BJ (cell line): ENCODE data around the gene CSTF1. TPM values are rescaled to one million over a fixed set of nuclear protein-coding genes. Genes with fewer than 3 reads are reported as not detected.

Source experiments
- CTCF ChIA-PET: fragments of 350-600 bp; formaldehyde crosslinking; extraction: SDS; loops from one replicate; lab custom pipeline; 2021; ENCODE audit warnings: antibody characterized with exemption, inconsistent platforms; lab: Yijun Ruan, JAX
- POLR2A ChIA-PET: fragments of 300-600 bp; sonication (Branson Sonifier 250); formaldehyde crosslinking; extraction: SDS; loops from one replicate; lab custom pipeline; 2021; ENCODE audit warnings: antibody characterized with exemption; lab: Charles Lee
- DNase-seq: peaks from one replicate; pipeline ENCODE4 v3.0.0-alpha.2; 2011; ENCODE audit warnings: low read depth
- H3K27me3 ChIP-seq: 2 replicates; pipeline ENCODE4 v1.6.0; 2011; ENCODE audit warnings: low read length; ENCODE audit not compliant: control insufficient read depth, insufficient read depth
- H3K36me3 ChIP-seq: 2 replicates; pipeline ENCODE4 v1.5.1; 2011; ENCODE audit warnings: low read length; ENCODE audit not compliant: control insufficient read depth, insufficient read depth
- H3K4me3 ChIP-seq: 2 replicates; pipeline ENCODE4 v1.5.1; 2011; ENCODE audit warnings: low read depth, mild to moderate bottlenecking, control low read depth, low read length
- polyA plus RNA-seq: library from polyadenylated mRNA; depleted of rRNA; stranded (reverse); fragments of >200 nt; gene quantifications from 2 replicates; pipeline ENCODE4 v1.2.3, GENCODE V29; 2011
- TF ChIP-seq, protein P1 (sequence below): IDR thresholded peaks from 2 replicates; pipeline ENCODE4 v1.5.1; 2011; ENCODE audit warnings: low read depth, mild to moderate bottlenecking, control low read depth, inconsistent platforms, low read length, moderate library complexity; ENCODE audit not compliant: insufficient read depth

The CSTF1 gene
- polyA plus RNA-seq, 1 experiment: 59.5 TPM

DNA sequence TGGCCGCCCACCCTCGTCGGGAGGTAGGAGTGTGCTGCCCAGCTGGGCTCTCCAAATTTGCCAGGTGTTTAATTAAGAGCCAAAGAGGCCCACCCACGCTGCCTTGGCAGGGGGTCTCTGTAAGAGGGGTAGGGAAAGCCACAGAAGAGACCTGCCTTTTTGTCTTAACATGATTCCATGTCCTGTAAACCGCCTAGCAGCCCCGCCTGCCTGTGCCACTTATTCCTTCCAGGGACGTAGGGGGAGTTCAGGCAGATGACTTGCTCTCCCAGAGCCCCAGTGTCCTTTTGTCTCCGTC is 31.6 kb upstream of the CSTF1 start:
- DNase-seq: no peak
- Histone ChIP-seq H3K36me3 (peaks cover 5% of the 10 kb centered on the region; the same call in 1 of the 2 replicates), H3K27me3 (no peaks in the 10 kb centered on the region), H3K4me3 (no peak overlapping the region)
- TF ChIP-seq, protein P1, sequence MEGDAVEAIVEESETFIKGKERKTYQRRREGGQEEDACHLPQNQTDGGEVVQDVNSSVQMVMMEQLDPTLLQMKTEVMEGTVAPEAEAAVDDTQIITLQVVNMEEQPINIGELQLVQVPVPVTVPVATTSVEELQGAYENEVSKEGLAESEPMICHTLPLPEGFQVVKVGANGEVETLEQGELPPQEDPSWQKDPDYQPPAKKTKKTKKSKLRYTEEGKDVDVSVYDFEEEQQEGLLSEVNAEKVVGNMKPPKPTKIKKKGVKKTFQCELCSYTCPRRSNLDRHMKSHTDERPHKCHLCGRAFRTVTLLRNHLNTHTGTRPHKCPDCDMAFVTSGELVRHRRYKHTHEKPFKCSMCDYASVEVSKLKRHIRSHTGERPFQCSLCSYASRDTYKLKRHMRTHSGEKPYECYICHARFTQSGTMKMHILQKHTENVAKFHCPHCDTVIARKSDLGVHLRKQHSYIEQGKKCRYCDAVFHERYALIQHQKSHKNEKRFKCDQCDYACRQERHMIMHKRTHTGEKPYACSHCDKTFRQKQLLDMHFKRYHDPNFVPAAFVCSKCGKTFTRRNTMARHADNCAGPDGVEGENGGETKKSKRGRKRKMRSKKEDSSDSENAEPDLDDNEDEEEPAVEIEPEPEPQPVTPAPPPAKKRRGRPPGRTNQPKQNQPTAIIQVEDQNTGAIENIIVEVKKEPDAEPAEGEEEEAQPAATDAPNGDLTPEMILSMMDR: no peak
- POLR2A ChIA-PET: no interaction called here
- CTCF ChIA-PET: no interaction called here

DNA sequence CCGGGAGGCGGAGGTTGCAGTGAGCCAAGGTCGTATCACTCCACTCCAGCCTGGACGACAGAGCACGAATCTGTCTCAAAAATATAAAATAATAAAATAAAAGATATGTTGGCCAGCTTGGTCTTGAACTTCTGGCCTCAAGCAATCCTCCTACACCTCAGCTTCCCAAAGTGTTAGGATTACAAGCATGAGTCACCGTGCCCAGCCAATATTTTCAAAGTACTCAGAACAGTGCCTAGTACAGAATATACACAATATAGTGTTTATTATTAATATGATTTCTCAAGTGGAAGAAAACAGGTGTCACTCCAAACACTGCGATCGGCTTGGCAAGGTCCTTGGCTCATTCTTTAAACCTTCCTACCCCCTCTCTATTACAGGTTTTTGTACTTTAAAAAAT is 30.5 kb upstream of the CSTF1 start:
- TF ChIP-seq, protein P1: no peak

DNA sequence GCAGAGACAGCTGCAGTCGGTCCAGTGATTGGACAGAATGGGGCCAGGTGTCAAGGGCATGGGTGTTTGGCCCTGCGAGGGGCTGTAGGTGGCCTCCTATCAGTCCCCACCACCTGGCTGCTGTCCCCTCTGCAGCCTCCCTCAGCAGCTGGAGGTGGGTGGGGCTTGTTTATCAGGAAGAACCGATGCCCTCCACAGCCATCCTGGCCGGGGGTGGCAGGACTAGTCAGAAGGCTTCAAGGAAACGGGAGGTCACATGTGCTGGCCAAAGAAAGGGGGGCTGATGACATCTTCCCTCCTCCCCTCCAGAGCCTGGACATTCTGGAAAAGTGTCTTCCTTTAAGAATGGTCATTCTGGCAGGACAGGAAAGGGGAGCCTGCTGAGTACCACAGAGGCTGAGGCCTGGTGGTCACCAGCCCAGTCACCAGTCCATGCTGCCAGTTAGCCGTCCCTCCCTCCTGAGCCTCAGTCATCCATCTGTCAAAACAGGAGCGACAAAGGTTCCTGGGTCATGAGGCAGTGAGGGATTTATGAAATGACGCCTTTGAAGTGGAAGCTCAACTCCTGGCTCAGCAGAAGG is 29.5 kb upstream of the CSTF1 start:
- Histone ChIP-seq H3K27me3 (no peaks in the 10 kb centered on the region), H3K36me3 (peaks cover 6% of the 10 kb centered on the region; the same call in 1 of the 2 replicates), H3K4me3 (no peak overlapping the region)
- POLR2A ChIA-PET: no interaction called here
- no peak for DNase-seq
- CTCF ChIA-PET: interaction anchor here (0.7 to 1.0 kb wide), 2 partner anchors 10 to 566 kb away, joined by 3 to 4 read pairs; no protein-coding TSS in a partner anchor
- TF ChIP-seq, protein P1: no peak

More for the DNA sequence above, 30.5 kb upstream of the CSTF1 start:
- CTCF ChIA-PET: no interaction called here
- Histone ChIP-seq H3K36me3 (peaks cover 6% of the 10 kb centered on the region; the same call in 1 of the 2 replicates), H3K27me3 (no peaks in the 10 kb centered on the region), H3K4me3 (no peak overlapping the region)
- POLR2A ChIA-PET: interaction anchor here (0.6 kb wide), 1 partner anchor 10 kb away, joined by 6 read pairs; no protein-coding TSS in a partner anchor
- no peak for DNase-seq

DNA sequence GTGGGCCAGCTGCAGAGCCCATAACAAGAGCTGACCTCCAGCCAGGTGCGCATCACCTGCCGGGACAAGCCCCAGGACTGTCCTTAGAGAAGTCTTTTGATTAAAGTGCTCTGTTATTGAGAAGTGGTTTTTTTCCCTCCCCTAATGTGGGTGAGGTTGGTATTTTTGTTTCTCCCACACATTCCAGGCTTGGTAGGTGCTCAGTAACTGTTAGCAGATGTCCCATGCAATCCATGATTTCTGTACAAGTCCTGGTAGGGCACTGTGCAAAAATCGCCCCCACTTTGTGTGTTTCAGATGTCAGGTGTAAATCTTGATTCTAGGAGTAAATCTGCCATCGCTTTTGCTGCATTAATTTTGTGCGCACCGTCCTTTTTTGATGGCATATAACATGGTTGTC is 29.0 kb upstream of the CSTF1 start:
- TF ChIP-seq, protein P1: no peak
- ChIA-PET POLR2A (no interaction called here), CTCF (interaction anchor here (0.7 to 1.0 kb wide), 3 partner anchors 9 to 566 kb away, joined by 3 to 4 read pairs (median 3); no protein-coding TSS in a partner anchor)
- no peak overlapping the region for H3K4me3 ChIP-seq
- peaks cover 6% of the 10 kb centered on the region; the same call in 1 of the 2 replicates for H3K36me3 ChIP-seq
- H3K27me3 ChIP-seq: no peaks in the 10 kb centered on the region
- DNase-seq: no peak

DNA sequence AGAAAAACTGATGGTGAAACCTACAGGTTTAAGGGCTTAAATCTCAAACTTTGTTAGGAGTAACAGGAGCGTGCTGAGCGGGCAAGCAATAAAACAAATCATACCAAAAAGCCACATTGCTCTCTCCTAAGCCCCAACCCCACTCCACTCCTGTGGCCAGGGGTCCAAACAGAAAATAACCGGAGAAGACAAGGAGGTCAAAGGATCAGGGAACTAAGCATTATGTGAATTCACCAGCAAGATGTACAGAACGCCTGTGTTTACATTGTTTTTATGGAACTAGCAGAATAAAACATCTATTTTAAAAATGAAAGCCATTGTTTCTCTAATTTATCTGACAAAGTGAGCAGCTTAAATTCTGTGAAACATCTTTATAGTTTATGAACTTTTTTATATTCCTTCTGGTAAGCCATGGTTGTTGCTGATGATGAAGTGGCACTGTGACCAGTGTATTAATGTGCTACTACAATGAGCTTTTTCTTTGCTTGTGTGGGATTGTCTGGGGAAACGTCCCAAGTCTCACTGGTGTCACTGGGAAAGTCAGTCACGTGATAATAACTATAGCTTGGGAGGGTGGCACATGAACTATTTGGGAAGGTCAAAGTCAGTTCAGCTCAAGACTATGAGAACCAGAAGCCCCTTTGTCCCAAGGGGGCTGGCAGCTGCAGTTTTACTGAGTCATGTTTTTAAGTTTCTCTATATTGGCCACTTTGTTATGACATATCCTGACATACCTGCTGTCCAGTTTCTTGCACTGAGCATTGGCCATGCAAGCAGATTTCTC is 23.9 kb upstream of the CSTF1 start:
- CTCF ChIA-PET: no interaction called here
- POLR2A ChIA-PET: interaction anchor here (0.6 kb wide), 1 partner anchor 8 kb away, joined by 3 read pairs; no protein-coding TSS in a partner anchor
- DNase-seq: no peak
- TF ChIP-seq, protein P1: no peak
- peaks cover 4% of the 10 kb centered on the region for H3K36me3 ChIP-seq
- no peak overlapping the region for H3K4me3 ChIP-seq
- no peaks in the 10 kb centered on the region for H3K27me3 ChIP-seq
